CD4-positive, alpha-beta T cell (primary cell): ENCODE data around the gene IPO9. TPM values are rescaled to one million over a fixed set of nuclear protein-coding genes. Genes with fewer than 3 reads are reported as not detected.

Experiments used
- ATAC-seq: fragments of 200-7000 bp; cut with Tn5 transposase; one replicate; pipeline ENCODE4 v1.10.0; 2022; ENCODE audit warnings: mild to moderate bottlenecking; ENCODE audit not compliant: poor library complexity
- CTCF ChIA-PET: fragments of 350-600 bp; sonication (Branson Sonifier 250); formaldehyde crosslinking; loops from one replicate; lab custom pipeline; 2021; ENCODE audit warnings: antibody characterized with exemption, inconsistent platforms; lab: Charles Lee
- POLR2A ChIA-PET: fragments of 350-600 bp; sonication (Branson Sonifier 250); formaldehyde crosslinking; loops from one replicate; lab custom pipeline; 2021; ENCODE audit warnings: antibody characterized with exemption, inconsistent platforms; lab: Charles Lee
- DNase-seq, 14 experiments: peaks; one replicate each; pipeline ENCODE4 v3.0.0-alpha.2; 2013 to 2020; ENCODE audit warnings: mixed read lengths in 2 of 14
- H3K27ac ChIP-seq, 2 donors: one replicate each; pipeline versions ENCODE4 v1.5.1 to v1.7.0; 2013; ENCODE audit warnings: low read length in 2 of 2, low read depth in 1 of 2, mild to moderate bottlenecking in 1 of 2
- H3K27me3 ChIP-seq, 2 experiments: 1 replicate in 1 of 2; 2 replicates in 1 of 2; pipeline versions ENCODE4 v1.6.1 to v1.7.0; 2013; ENCODE audit warnings: low read length in 2 of 2, control low read depth in 1 of 2, mild to moderate bottlenecking in 1 of 2, moderate library complexity in 1 of 2; ENCODE audit not compliant: insufficient read depth in 2 of 2, control insufficient read depth in 1 of 2
- H3K36me3 ChIP-seq: one replicate; pipeline ENCODE4 v1.6.1; 2013; ENCODE audit warnings: low read length, control low read depth; ENCODE audit not compliant: insufficient read depth
- H3K4me1 ChIP-seq: one replicate; pipeline ENCODE4 v1.6.1; 2013; ENCODE audit warnings: low read length, control low read depth; ENCODE audit not compliant: insufficient read depth
- H3K4me3 ChIP-seq: one replicate; pipeline ENCODE4 v1.5.1; 2013; ENCODE audit warnings: mild to moderate bottlenecking, low read length, moderate library complexity
- H3K9me3 ChIP-seq, 2 experiments: 1 replicate in 1 of 2; 2 replicates in 1 of 2; pipeline versions ENCODE4 v1.6.1 to v1.7.0; 2013; ENCODE audit warnings: low read length in 2 of 2, mild to moderate bottlenecking in 2 of 2, control low read depth in 1 of 2, moderate library complexity in 1 of 2; ENCODE audit not compliant: control insufficient read depth in 1 of 2, insufficient read depth in 1 of 2
- H3K27ac Mint-ChIP-seq: one replicate; pipeline ENCODE4 v1.8.0; 2020; ENCODE audit warnings: mixed read lengths
- H3K27me3 Mint-ChIP-seq: one replicate; pipeline ENCODE4 v1.8.0; 2021; ENCODE audit warnings: mixed read lengths
- H3K36me3 Mint-ChIP-seq: one replicate; pipeline ENCODE4 v1.8.0; 2021; ENCODE audit warnings: low read depth, mixed read lengths
- H3K4me1 Mint-ChIP-seq: one replicate; pipeline ENCODE4 v1.8.0; 2021; ENCODE audit warnings: low read depth, mixed read lengths
- H3K4me3 Mint-ChIP-seq: one replicate; pipeline ENCODE4 v1.8.0; 2020; ENCODE audit warnings: mild to moderate bottlenecking, mixed read lengths
- H3K9me3 Mint-ChIP-seq: one replicate; pipeline ENCODE4 v1.8.0; 2020; ENCODE audit warnings: mixed read lengths
- intact Hi-C, 2 experiments: fragments of 100-400 bp; cut with DNase I in 1 of 2; cut with micrococcal nuclease in 1 of 2; formaldehyde crosslinking; loops; one replicate each; pipeline versions ENCODE4 v1.15.1 to v1.9.0; 2023 to 2025; cut with DNase I, micrococcal nuclease
- total RNA-seq, 174 experiments: library from RNA in 2 of 174; stranded (reverse) in 2 of 174; gene quantifications; one replicate each; pipeline ENCODE4 v1.2.3 and lab custom pipeline; 2021 to 2026
- TF ChIP-seq, protein P1 (sequence below): fragments of 200-600 bp; IDR thresholded peaks from one replicate; pipeline ENCODE4 v1.8.0; 2022; ENCODE audit warnings: antibody characterized with exemption, mild to moderate bottlenecking

The IPO9 gene
- total RNA-seq, 2 experiments from 2014 or later = 17.1 to 20.1 TPM

GRCh38 chr1:201828217-201828819 lies 639 bp upstream of the IPO9 start:
- TF ChIP-seq, protein P1, sequence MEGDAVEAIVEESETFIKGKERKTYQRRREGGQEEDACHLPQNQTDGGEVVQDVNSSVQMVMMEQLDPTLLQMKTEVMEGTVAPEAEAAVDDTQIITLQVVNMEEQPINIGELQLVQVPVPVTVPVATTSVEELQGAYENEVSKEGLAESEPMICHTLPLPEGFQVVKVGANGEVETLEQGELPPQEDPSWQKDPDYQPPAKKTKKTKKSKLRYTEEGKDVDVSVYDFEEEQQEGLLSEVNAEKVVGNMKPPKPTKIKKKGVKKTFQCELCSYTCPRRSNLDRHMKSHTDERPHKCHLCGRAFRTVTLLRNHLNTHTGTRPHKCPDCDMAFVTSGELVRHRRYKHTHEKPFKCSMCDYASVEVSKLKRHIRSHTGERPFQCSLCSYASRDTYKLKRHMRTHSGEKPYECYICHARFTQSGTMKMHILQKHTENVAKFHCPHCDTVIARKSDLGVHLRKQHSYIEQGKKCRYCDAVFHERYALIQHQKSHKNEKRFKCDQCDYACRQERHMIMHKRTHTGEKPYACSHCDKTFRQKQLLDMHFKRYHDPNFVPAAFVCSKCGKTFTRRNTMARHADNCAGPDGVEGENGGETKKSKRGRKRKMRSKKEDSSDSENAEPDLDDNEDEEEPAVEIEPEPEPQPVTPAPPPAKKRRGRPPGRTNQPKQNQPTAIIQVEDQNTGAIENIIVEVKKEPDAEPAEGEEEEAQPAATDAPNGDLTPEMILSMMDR = no peak
- ChIA-PET POLR2A (no interaction called here), CTCF (interaction anchor here (1.0 to 2.3 kb wide), 2 partner anchors 13 to 56 kb away, joined by 4 to 10 read pairs; no protein-coding TSS in a partner anchor)
- Mint-ChIP-seq H3K9me3 (no peaks in the 10 kb centered on the region), H3K27ac (peak overlapping the region; percentile 88), H3K36me3 (peaks cover 7% of the 10 kb centered on the region), H3K4me3 (peak overlapping the region; percentile 95), H3K27me3 (no peaks in the 10 kb centered on the region), H3K4me1 (peaks cover 42% of the 10 kb centered on the region)
- ATAC-seq (no peak), DNase-seq (peak in 1 of 14 experiments; percentile 24)
- no peaks in the 10 kb centered on the region for H3K9me3 ChIP-seq
- no peak overlapping the region for H3K4me3 ChIP-seq
- peaks cover 30% of the 10 kb centered on the region for H3K4me1 ChIP-seq
- H3K36me3 ChIP-seq = no peaks in the 10 kb centered on the region
- H3K27ac ChIP-seq = no peak overlapping the region
- intact Hi-C loops = loop anchor here in 1 of 2 experiments (2.0 to 10.0 kb wide), 3 partner anchors 154 to 516 kb away; partner anchors contain the start of genes PPP1R12B, RNPEP and UBE2T
- H3K27me3 ChIP-seq = no peaks in the 10 kb centered on the region

DNA sequence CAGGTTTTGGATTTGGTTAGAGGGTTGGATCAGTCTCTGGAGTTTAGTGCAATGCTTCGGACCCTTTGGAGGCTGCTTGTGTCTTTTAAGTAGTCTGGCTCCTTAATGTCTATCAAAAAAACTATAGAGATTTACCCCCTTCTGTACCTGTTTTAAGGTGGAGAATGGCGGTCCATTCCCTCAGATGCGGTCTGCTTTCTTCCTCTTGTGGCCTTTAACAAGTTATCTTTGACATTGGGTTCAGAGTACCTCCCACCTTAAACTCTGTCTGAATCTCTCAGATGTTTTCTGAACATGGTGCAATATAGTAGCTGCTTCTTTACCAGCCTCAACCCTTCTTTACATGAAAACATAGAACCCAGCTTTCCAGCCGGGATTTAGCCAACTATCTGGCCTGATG lies 2.4 kb downstream of the IPO9 start:
- Mint-ChIP-seq H3K36me3 (peaks cover 23% of the 10 kb centered on the region), H3K4me3 (peak overlapping the region; percentile 95), H3K4me1 (peaks cover 58% of the 10 kb centered on the region), H3K27ac (no peak overlapping the region), H3K9me3 (no peaks in the 10 kb centered on the region), H3K27me3 (no peaks in the 10 kb centered on the region)
- Histone ChIP-seq H3K27me3 (no peaks in the 10 kb centered on the region), H3K36me3 (peaks cover 10% of the 10 kb centered on the region), H3K4me3 (no peak overlapping the region), H3K4me1 (peaks cover 33% of the 10 kb centered on the region), H3K27ac (no peak overlapping the region), H3K9me3 (no peaks in the 10 kb centered on the region)
- ATAC-seq (no peak), DNase-seq (peak in 1 of 14 experiments; percentile 1)
- TF ChIP-seq, protein P1 = no peak
- intact Hi-C loops = loop anchor here in 1 of 2 experiments (5.0 to 10.0 kb wide), 2 partner anchors 126 to 677 kb away; partner anchors contain the start of genes TIMM17A and TMEM9
- POLR2A ChIA-PET = no interaction called here
- CTCF ChIA-PET = no interaction called here

DNA sequence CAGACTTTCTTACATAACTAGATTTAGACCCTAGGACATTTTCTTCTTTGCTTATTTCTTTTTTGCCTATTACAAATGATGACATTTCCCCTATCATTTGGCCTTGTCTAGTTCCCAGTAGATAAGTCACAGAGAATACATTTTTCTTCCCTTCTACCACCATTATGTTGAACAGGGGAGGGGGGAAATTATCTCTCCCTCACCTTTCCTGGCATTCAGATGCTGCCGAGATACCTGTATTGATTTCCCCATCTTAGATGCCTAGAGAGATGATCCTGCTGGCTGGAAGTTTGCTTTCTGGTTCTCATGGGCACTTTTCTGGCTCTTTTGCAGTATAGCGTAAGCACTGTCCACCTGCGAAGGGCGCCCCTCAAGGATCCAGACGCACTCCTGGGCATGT lies 5.7 kb downstream of the IPO9 start:
- Histone ChIP-seq H3K36me3 (peaks cover 10% of the 10 kb centered on the region), H3K4me3 (no peak overlapping the region), H3K27me3 (no peaks in the 10 kb centered on the region), H3K9me3 (no peaks in the 10 kb centered on the region), H3K27ac (no peak overlapping the region), H3K4me1 (peaks cover 28% of the 10 kb centered on the region)
- TF ChIP-seq, protein P1 = no peak
- Mint-ChIP-seq H3K36me3 (peaks cover 37% of the 10 kb centered on the region), H3K27ac (no peak overlapping the region), H3K27me3 (no peaks in the 10 kb centered on the region), H3K4me3 (no peak overlapping the region), H3K4me1 (peaks cover 58% of the 10 kb centered on the region), H3K9me3 (no peaks in the 10 kb centered on the region)
- DNase-seq (no peak), ATAC-seq (no peak)
- CTCF ChIA-PET = no interaction called here
- intact Hi-C loops = loop anchor here in 1 of 2 experiments (5.0 to 10.0 kb wide), 2 partner anchors 123 to 680 kb away; partner anchors contain the start of genes TIMM17A and TMEM9
- POLR2A ChIA-PET = no interaction called here
